Stimulated activated CD8-positive, alpha-beta memory T cell treated with anti-CD3 and anti-CD28 coated beads, Interleukin-12 subunit alpha, Interleukin-12 subunit beta, amount 100 ng/mL, for 24 hours (primary cell): ENCODE data around the gene CLEC11A.
A peak's percentile ranks its signal among the peaks of the same experiment; 100 is the strongest.
"Not testable (repeated sequence)": the region's sequence is repeated elsewhere in the genome, so short reads cannot be mapped to it uniquely, and the experiment has no call there.

Experiments used
- DNase-seq: peaks from one replicate; pipeline ENCODE4 v3.0.0-alpha.2; 2020; ENCODE audit errors: extremely low read depth

The CLEC11A gene

GRCh38 chr19:50721441-50722137, 1.6 kb upstream of the CLEC11A start:
- no peak for DNase-seq

GRCh38 chr19:50722201-50723013, 757 bp upstream of the CLEC11A start:
- DNase-seq, result no peak

GRCh38 chr19:50723735-50724521, 764 bp downstream of the CLEC11A start:
- DNase-seq, result no peak

- DNase-seq, result peak; percentile 89
Measured at GRCh38 chr19:50724522-50725217, 1.5 kb downstream of the CLEC11A start.

GRCh38 chr19:50725218-50725910, 2.2 kb downstream of the CLEC11A start:
- DNase-seq, result no peak

GRCh38 chr19:50725911-50726230, 2.7 kb downstream of the CLEC11A start:
- DNase-seq, result no peak

GRCh38 chr19:50728084-50728737, 5.0 kb downstream of the CLEC11A start:
- DNase-seq, result peak; percentile 75

GRCh38 chr19:50729894-50730293, 6.7 kb downstream of the CLEC11A start:
- no peak for DNase-seq

- no peak for DNase-seq
Measured at GRCh38 chr19:50735869-50736268, 12.7 kb downstream of the CLEC11A start.

GRCh38 chr19:50736338-50736737, 13.2 kb downstream of the CLEC11A start:
- DNase-seq, result no peak

- no peak for DNase-seq
Measured at GRCh38 chr19:50739132-50739913, 16.2 kb downstream of the CLEC11A start.

- no peak for DNase-seq
Measured at GRCh38 chr19:50739914-50740426, 16.8 kb downstream of the CLEC11A start.

- no peak for DNase-seq
Measured at GRCh38 chr19:50741179-50741933, 18.2 kb downstream of the CLEC11A start.

- no peak for DNase-seq
Measured at GRCh38 chr19:50743537-50743936, 20.4 kb downstream of the CLEC11A start.

- DNase-seq, result no peak
Measured at GRCh38 chr19:50745221-50745620, 22.1 kb downstream of the CLEC11A start.

GRCh38 chr19:50747141-50747540, 24.0 kb downstream of the CLEC11A start:
- DNase-seq, result not testable (repeated sequence)

- no peak for DNase-seq
Measured at GRCh38 chr19:50749490-50749889, 26.3 kb downstream of the CLEC11A start.

- no peak for DNase-seq
Measured at GRCh38 chr19:50750010-50750409, 26.8 kb downstream of the CLEC11A start.

GRCh38 chr19:50753879-50754278, 30.7 kb downstream of the CLEC11A start:
- DNase-seq, result no peak
